HepG2 (cell line): ENCODE data around the gene MCM3AP. TPM values are rescaled to one million over a fixed set of nuclear protein-coding genes. Genes with fewer than 3 reads are reported as not detected.
A peak's percentile ranks its signal among the peaks of the same experiment; 100 is the strongest.

Source experiments
- ASH2L ChIP-seq: fragments of 300-600, 200-600 bp; sonication (generic); IDR thresholded peaks from 2 replicates; pipeline ENCODE4 v1.7.0; 2017; ENCODE audit warnings: low read depth, mild to moderate bottlenecking, moderate library complexity, mixed read lengths, low read length; ENCODE audit not compliant: insufficient read length
- CENPBD1 ChIP-seq: sonication (generic); formaldehyde crosslinking; IDR thresholded peaks from 2 replicates; pipeline ENCODE4 v1.8.0; 2022; ENCODE audit warnings: missing genetic modification reagents, low read depth, mild to moderate bottlenecking, borderline replicate concordance
- HIVEP1 ChIP-seq: sonication (generic); formaldehyde crosslinking; IDR thresholded peaks from 2 replicates; pipeline ENCODE4 v1.4.0; 2020; ENCODE audit warnings: mild to moderate bottlenecking, missing genetic modification reagents
- MED13 ChIP-seq: sonication (generic); formaldehyde crosslinking; IDR thresholded peaks from 2 replicates; pipeline ENCODE4 v1.5.0; 2020; ENCODE audit warnings: missing genetic modification reagents
- NFE2 ChIP-seq: sonication (generic); formaldehyde crosslinking; IDR thresholded peaks from 2 replicates; pipeline ENCODE4 v1.4.0; 2020; ENCODE audit warnings: missing genetic modification reagents
- PCBP1 ChIP-seq: fragments of 200-400 bp; formaldehyde crosslinking; IDR thresholded peaks from 2 replicates; pipeline ENCODE4 v1.6.1; 2017; ENCODE audit warnings: mild to moderate bottlenecking, low read depth, low read length, borderline replicate concordance
- PHB2 ChIP-seq: fragments of 450-650 bp; IDR thresholded peaks from 2 replicates; pipeline ENCODE4 v1.6.1; 2018; ENCODE audit not compliant: partially characterized antibody
- SKIL ChIP-seq: sonication (generic); formaldehyde crosslinking; IDR thresholded peaks from 2 replicates; pipeline ENCODE4 v1.8.0; 2022; ENCODE audit warnings: missing genetic modification reagents, mild to moderate bottlenecking, moderate library complexity, borderline replicate concordance
- SP140L ChIP-seq: sonication (generic); formaldehyde crosslinking; IDR thresholded peaks from 2 replicates; pipeline ENCODE4 v1.4.0; 2020; ENCODE audit warnings: missing genetic modification reagents, borderline replicate concordance
- STAG1 ChIP-seq: sonication (generic); formaldehyde crosslinking; IDR thresholded peaks from 2 replicates; pipeline ENCODE4 v1.4.0; 2020; ENCODE audit warnings: missing genetic modification reagents
- TFDP1 ChIP-seq: IDR thresholded peaks from 2 replicates; pipeline ENCODE4 v1.6.1; 2016; ENCODE audit warnings: missing compliant biosample characterization, missing genetic modification reagents, borderline replicate concordance
- ZBTB7A ChIP-seq: sonication (generic); formaldehyde crosslinking; IDR thresholded peaks from 2 replicates; pipeline ENCODE4 v1.8.0; 2022; ENCODE audit warnings: mild to moderate bottlenecking, missing genetic modification reagents
- ZFP36 ChIP-seq: fragments of 150-350 bp; IDR thresholded peaks from 2 replicates; pipeline ENCODE4 v1.6.1; 2018; ENCODE audit warnings: borderline replicate concordance, low read length, low read depth; ENCODE audit not compliant: partially characterized antibody
- ZNF230 ChIP-seq: sonication (generic); formaldehyde crosslinking; IDR thresholded peaks from 2 replicates; pipeline ENCODE4 v1.4.0; 2020; ENCODE audit warnings: mild to moderate bottlenecking, missing genetic modification reagents
- ZNF407 ChIP-seq: sonication (generic); formaldehyde crosslinking; IDR thresholded peaks from one replicate; pipeline ENCODE4 v1.5.1; 2020; ENCODE audit warnings: mild to moderate bottlenecking, missing genetic modification reagents; ENCODE audit errors: not compliant biosample characterization
- ZNF430 ChIP-seq: sonication (generic); formaldehyde crosslinking; IDR thresholded peaks from 2 replicates; pipeline ENCODE4 v1.9.0; 2021; ENCODE audit warnings: mild to moderate bottlenecking, missing genetic modification reagents
- ZNF780A ChIP-seq: sonication (generic); formaldehyde crosslinking; IDR thresholded peaks from 2 replicates; pipeline ENCODE4 v1.8.0; 2022; ENCODE audit warnings: mild to moderate bottlenecking, missing genetic modification reagents, moderate library complexity
- polyA plus RNA-seq, 8 experiments: library from polyadenylated mRNA; depleted of rRNA in 3 of 8; stranded (reverse) in 7 of 8; unstranded in 1 of 8; fragments of >200 nt; fragmentation: Illumina TruSeq in 4 of 8; extraction: Trizol in 4 of 8; gene quantifications; 2 replicates each; pipeline versions ENCODE4 v1.2.1 to v1.2.3, GENCODE V29; 2011 to 2016; ENCODE audit warnings: low read depth in 4 of 8, missing spikeins in 1 of 8, mixed read lengths in 1 of 8; ENCODE audit not compliant: insufficient read depth in 1 of 8
- total RNA-seq, 5 experiments: library from RNA; depleted of rRNA; stranded (reverse); fragments of >200 nt; fragmentation: Illumina TruSeq; extraction: Trizol; gene quantifications; 2 replicates each; pipeline ENCODE4 v1.2.3, GENCODE V29; 2016; ENCODE audit warnings: low read depth in 1 of 5

The MCM3AP gene
- total and polyA plus RNA-seq, 2 of the 13 experiments (the other 11 are each of a cell fraction or from before 2014, with no cell fraction given) = 27.0 to 54.7 TPM

- no peak for TF ChIP-seq STAG1
- no peak; the same call in 1 of the 2 replicates for TF ChIP-seq HIVEP1 (CRISPR knock-in tag)
- 0 out of 2 replicates have a peak, but pooled peaks have one; percentile 38 for TF ChIP-seq ZNF230 (CRISPR knock-in tag)
- no peak for TF ChIP-seq ZNF407 (CRISPR knock-in tag)
- no peak for TF ChIP-seq SP140L (CRISPR knock-in tag)
- TF ChIP-seq ASH2L = peak; percentile 21
- TF ChIP-seq ZBTB7A (CRISPR knock-in tag) = no peak; the same call in 1 of the 2 replicates
- TF ChIP-seq PCBP1 = no peak
- peak; percentile 25; the same call in 1 of the 2 replicates for TF ChIP-seq TFDP1 (CRISPR knock-in tag)
- no peak; the same call in 1 of the 2 replicates for TF ChIP-seq ZNF430 (CRISPR knock-in tag)
- no peak for TF ChIP-seq ZNF780A (CRISPR knock-in tag)
- no peak for TF ChIP-seq ZFP36
- no peak for TF ChIP-seq SKIL (CRISPR knock-in tag)
- no peak for TF ChIP-seq PHB2
- no peak for TF ChIP-seq NFE2 (CRISPR knock-in tag)
- no peak for TF ChIP-seq MED13 (CRISPR knock-in tag)
- no peak for TF ChIP-seq CENPBD1
Measured at GRCh38 chr21:46229133-46229922, 56.1 kb downstream of the MCM3AP start (continued).
